ENCODE results near the gene ADCY4.

- TF ChIP-seq SP1 (IDR thresholded peaks at IDR 0.05) (no peak), ELF4 (IDR thresholded peaks at IDR 0.05) (no peak), CTBP1 (IDR thresholded peaks at IDR 0.05; ENCODE audit: borderline replicate concordance) (no peak), PKNOX1 (IDR thresholded peaks at IDR 0.05) (no peak), HDGF (IDR thresholded peaks at IDR 0.05; ENCODE audit: borderline replicate concordance) (no peak), TARDBP (IDR thresholded peaks at IDR 0.05) (no peak), BHLHE40 (IDR thresholded peaks at IDR 0.05; ENCODE audit: borderline replicate concordance) (no peak), FOXA1 (IDR thresholded peaks at IDR 0.05) (no peak), FOXM1 (IDR thresholded peaks at IDR 0.05; ENCODE audit: borderline replicate concordance) (no peak)
These were observed 50.3 kb downstream of the ADCY4 start for GRCh38 chr14:24284501-24285035.

Data from HEK293T (cell line).